GM20000 (cell line): ENCODE results near the gene IPO11.
"Not testable (repeated sequence)": the region's sequence is repeated elsewhere in the genome, so short reads cannot be mapped to it uniquely, and the experiment has no call there.

Experiments used
- DNase-seq: peaks from one replicate; pipeline ENCODE4 v3.0.0; 2012; ENCODE audit warnings: low spot score
- TF ChIP-seq, protein P1 (sequence below): IDR thresholded peaks from 2 replicates; pipeline ENCODE4 v1.5.1; 2012; ENCODE audit warnings: mild to moderate bottlenecking, control low read depth; ENCODE audit errors: extremely low read depth, missing control alignments

Gene IPO11

DNA sequence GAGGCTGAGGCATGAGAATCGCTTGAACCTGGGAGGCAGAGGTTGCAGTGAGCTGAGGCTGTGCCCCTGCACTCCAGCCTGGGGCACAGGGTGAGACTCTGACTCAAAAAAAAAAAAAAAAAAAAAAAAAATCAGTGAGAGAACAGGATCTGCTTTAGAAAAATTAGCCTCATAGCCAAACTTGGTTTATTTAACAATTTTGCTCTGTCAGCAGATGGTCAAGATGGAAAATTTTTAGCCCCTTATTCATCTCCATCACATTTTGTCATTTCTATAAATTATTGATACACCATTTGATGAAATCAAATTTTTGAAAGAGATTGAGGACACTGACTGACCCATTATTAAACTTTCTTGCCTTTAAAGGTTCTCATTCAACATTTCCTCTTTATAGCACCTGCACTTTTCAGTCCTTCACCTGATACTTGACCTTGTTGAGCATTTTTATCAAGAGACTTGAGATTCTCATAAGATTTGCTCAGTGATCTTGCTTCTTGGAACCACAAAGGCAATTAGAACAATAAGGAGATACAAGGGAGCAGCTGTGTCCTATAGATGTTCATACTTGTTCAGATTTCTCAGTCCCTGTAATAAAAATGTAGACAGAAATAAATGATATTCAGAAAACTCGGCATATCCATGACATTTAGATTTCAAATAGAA lies 204.2 kb downstream of the IPO11 start:
- TF ChIP-seq, protein P1, sequence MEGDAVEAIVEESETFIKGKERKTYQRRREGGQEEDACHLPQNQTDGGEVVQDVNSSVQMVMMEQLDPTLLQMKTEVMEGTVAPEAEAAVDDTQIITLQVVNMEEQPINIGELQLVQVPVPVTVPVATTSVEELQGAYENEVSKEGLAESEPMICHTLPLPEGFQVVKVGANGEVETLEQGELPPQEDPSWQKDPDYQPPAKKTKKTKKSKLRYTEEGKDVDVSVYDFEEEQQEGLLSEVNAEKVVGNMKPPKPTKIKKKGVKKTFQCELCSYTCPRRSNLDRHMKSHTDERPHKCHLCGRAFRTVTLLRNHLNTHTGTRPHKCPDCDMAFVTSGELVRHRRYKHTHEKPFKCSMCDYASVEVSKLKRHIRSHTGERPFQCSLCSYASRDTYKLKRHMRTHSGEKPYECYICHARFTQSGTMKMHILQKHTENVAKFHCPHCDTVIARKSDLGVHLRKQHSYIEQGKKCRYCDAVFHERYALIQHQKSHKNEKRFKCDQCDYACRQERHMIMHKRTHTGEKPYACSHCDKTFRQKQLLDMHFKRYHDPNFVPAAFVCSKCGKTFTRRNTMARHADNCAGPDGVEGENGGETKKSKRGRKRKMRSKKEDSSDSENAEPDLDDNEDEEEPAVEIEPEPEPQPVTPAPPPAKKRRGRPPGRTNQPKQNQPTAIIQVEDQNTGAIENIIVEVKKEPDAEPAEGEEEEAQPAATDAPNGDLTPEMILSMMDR, result no peak
- DNase-seq, result no peak

- no peak for DNase-seq
- TF ChIP-seq, protein P1, result no peak
Measured at GRCh38 chr5:62617943-62618342, 205.4 kb downstream of the IPO11 start.

- DNase-seq, result no peak
- TF ChIP-seq, protein P1, result no peak
Measured at GRCh38 chr5:62620761-62621160, 208.2 kb downstream of the IPO11 start.

DNA sequence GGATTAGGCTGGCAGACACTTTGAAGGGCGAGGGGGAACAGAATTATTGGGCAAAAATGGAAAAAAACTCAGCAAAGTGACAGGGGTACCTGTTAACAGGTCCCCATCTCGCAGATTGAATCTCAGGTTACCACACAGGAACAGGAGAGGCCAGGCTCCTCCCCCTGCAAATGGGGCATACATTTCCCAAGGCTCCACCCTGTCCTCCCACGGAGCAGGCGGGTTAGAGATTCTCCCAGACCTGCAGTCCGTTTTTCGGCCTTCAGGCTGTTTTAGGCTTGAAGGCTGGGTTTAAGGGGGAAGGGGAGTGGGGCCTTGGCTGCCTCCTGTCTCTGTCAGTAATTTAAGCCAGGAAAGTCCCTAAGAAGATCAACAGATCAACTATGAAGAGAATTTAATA lies 208.7 kb downstream of the IPO11 start:
- TF ChIP-seq, protein P1, result no peak
- no peak for DNase-seq

DNA sequence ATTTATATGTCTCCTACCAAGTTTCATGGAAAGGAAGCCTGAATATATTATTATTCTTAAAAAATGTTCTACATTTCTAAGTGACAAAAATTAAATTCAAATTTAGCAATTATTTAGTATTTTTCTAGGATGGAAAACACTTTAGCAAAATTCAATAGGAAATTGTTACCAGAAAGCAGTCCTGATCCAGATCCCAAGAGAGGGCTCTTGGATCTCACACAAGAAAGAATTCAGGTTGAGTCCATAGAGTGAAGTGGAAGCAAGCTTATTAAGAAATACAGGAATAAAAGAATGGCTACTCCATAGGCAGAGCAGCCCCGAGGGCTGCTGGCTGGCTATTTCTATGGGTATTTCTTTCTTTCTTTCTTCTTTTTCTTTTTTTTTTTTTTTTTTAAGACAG lies 210.7 kb downstream of the IPO11 start:
- no peak for DNase-seq
- TF ChIP-seq, protein P1, result no peak

GRCh38 chr5:62624436-62624835 lies 211.9 kb downstream of the IPO11 start:
- DNase-seq, result not testable (repeated sequence)

DNA sequence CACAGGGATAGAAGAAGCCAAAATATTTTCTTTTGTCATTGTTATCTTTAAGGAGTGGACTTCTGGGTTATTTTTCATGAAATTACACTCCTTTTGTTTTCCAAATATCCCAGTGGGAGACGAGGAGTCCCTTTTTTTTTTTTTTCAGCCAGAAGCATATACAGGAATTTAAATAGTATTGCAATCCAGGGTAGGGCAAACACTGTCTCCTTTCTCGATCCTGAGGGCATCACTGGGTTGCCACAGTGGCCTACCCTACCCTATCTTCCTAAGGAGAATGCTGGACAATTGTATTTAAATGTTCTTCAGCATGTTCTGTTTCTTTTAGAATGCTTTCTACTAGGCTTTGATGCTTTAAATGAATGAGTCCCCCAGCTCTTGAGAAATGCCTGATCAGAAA lies 214.0 kb downstream of the IPO11 start:
- no peak for DNase-seq
- TF ChIP-seq, protein P1, result no peak

GRCh38 chr5:62627121-62627520 lies 214.6 kb downstream of the IPO11 start:
- TF ChIP-seq, protein P1, result no peak
- DNase-seq, result no peak
